Thymus (tissue), 11 donors: ENCODE results near the gene RNF113B. TPM values are rescaled to one million over a fixed set of nuclear protein-coding genes. Genes with fewer than 3 reads are reported as not detected.
A peak's percentile ranks its signal among the peaks of the same experiment; 100 is the strongest.

ENCODE experiments used
- DNase-seq, 9 donors: peaks; one replicate each; pipeline ENCODE4 v3.0.0-alpha.2; 2013; ENCODE audit warnings: low spot score in 9 of 9, low read depth in 6 of 9, missing footprints in 1 of 9
- H3K27ac ChIP-seq, 2 donors: one replicate each; pipeline ENCODE4 v1.5.1; 2013; ENCODE audit warnings: control low read depth in 1 of 2, low read depth in 1 of 2, low read length in 1 of 2, mild to moderate bottlenecking in 1 of 2, moderate library complexity in 1 of 2
- H3K27me3 ChIP-seq, 2 donors: one replicate each; pipeline ENCODE4 v1.5.1; 2013; ENCODE audit warnings: low read length in 1 of 2; ENCODE audit not compliant: control insufficient read depth in 2 of 2, insufficient read depth in 1 of 2
- H3K36me3 ChIP-seq, 2 donors: one replicate each; pipeline ENCODE4 v1.5.1; 2013; ENCODE audit warnings: low read length in 1 of 2, mild to moderate bottlenecking in 1 of 2, moderate library complexity in 1 of 2; ENCODE audit not compliant: control insufficient read depth in 2 of 2, insufficient read depth in 2 of 2
- H3K4me1 ChIP-seq, 2 donors: one replicate each; pipeline ENCODE4 v1.5.1; 2013; ENCODE audit warnings: low read length in 2 of 2; ENCODE audit not compliant: control insufficient read depth in 2 of 2, insufficient read depth in 2 of 2
- H3K4me3 ChIP-seq, 2 donors: one replicate each; pipeline ENCODE4 v1.5.1; 2013; ENCODE audit warnings: low read length in 2 of 2, control low read depth in 1 of 2, mild to moderate bottlenecking in 1 of 2
- H3K9me3 ChIP-seq, 2 donors: one replicate each; pipeline ENCODE4 v1.5.1; 2013; ENCODE audit warnings: low read length in 1 of 2, mild to moderate bottlenecking in 1 of 2; ENCODE audit not compliant: control insufficient read depth in 2 of 2, insufficient read depth in 1 of 2
- WGBS: extraction: QIAGEN DNeasy Blood & Tissue Kit; methylation state at CpG from one replicate; pipeline ENCODE4 v1.1.7; 2013; 5-methylcytosine and 5-hydroxymethylcytosine counted together
- polyA plus RNA-seq: library from polyadenylated mRNA; stranded (reverse); fragments of 200-250 nt; gene quantifications from one replicate; pipeline ENCODE4 v1.2.3, GENCODE V29; 2013
- total RNA-seq: library from RNA; stranded (reverse); fragments of 120-200 nt; gene quantifications from one replicate; pipeline ENCODE4 v1.2.4, GENCODE V29; 2013
- donor health status: healthy.

The RNF113B gene
- total and polyA plus RNA-seq, 2 donors = not detected

- WGBS = 70% methylated on average over 4 of the region's 4 CpGs
- DNase-seq = no peak
- Histone ChIP-seq H3K4me1 (no peaks in the 10 kb centered on the region), H3K4me3 (no peak overlapping the region), H3K27me3 (no peaks in the 10 kb centered on the region), H3K9me3 (peaks cover 0 to 1% of the 10 kb centered on the region in 2 donors), H3K27ac (no peak overlapping the region), H3K36me3 (no peaks in the 10 kb centered on the region)
These were observed 10.3 kb upstream of the RNF113B start for GRCh38 chr13:98187155-98187964.

GRCh38 chr13:98184792-98185191 is 7.7 kb upstream of the RNF113B start:
- H3K4me1 ChIP-seq = no peaks in the 10 kb centered on the region
- H3K9me3 ChIP-seq = peaks cover 0 to 4% of the 10 kb centered on the region in 2 donors
- H3K27ac ChIP-seq = no peak overlapping the region
- no peaks in the 10 kb centered on the region for H3K36me3 ChIP-seq
- H3K27me3 ChIP-seq = no peaks in the 10 kb centered on the region
- DNase-seq = no peak
- no peak overlapping the region for H3K4me3 ChIP-seq
- 97% methylated on average over 1 of the region's 1 CpG for WGBS

- no peaks in the 10 kb centered on the region for H3K36me3 ChIP-seq
- H3K27ac ChIP-seq = no peak overlapping the region
- WGBS = 81% methylated on average over 3 of the region's 3 CpGs
- H3K4me3 ChIP-seq = no peak overlapping the region
- H3K4me1 ChIP-seq = no peaks in the 10 kb centered on the region
- DNase-seq = no peak
- H3K9me3 ChIP-seq = peaks cover 0 to 4% of the 10 kb centered on the region in 2 donors
- H3K27me3 ChIP-seq = no peaks in the 10 kb centered on the region
These were observed 5.5 kb upstream of the RNF113B start for GRCh38 chr13:98182589-98182988.

GRCh38 chr13:98182153-98182552 is 5.1 kb upstream of the RNF113B start:
- no peak for DNase-seq
- Histone ChIP-seq H3K27ac (no peak overlapping the region), H3K27me3 (no peaks in the 10 kb centered on the region), H3K4me3 (no peak overlapping the region), H3K9me3 (peaks cover 0 to 4% of the 10 kb centered on the region in 2 donors), H3K36me3 (no peaks in the 10 kb centered on the region), H3K4me1 (no peaks in the 10 kb centered on the region)
- WGBS = 92% methylated on average over 4 of the region's 4 CpGs

- no peaks in the 10 kb centered on the region for H3K4me1 ChIP-seq
- no peaks in the 10 kb centered on the region for H3K36me3 ChIP-seq
- no peaks in the 10 kb centered on the region for H3K27me3 ChIP-seq
- DNase-seq = no peak
- no peak overlapping the region for H3K27ac ChIP-seq
- H3K9me3 ChIP-seq = peaks cover 0 to 4% of the 10 kb centered on the region in 2 donors
- 97% methylated on average over 7 of the region's 7 CpGs for WGBS
- no peak overlapping the region for H3K4me3 ChIP-seq
These were observed 4.2 kb upstream of the RNF113B start for GRCh38 chr13:98181111-98181815.

GRCh38 chr13:98180092-98180491 is 3.0 kb upstream of the RNF113B start:
- no peak overlapping the region for H3K27ac ChIP-seq
- 80% methylated on average over 3 of the region's 3 CpGs for WGBS
- H3K36me3 ChIP-seq = no peaks in the 10 kb centered on the region
- H3K4me3 ChIP-seq = no peak overlapping the region
- no peaks in the 10 kb centered on the region for H3K4me1 ChIP-seq
- DNase-seq = no peak
- H3K9me3 ChIP-seq = peaks cover 0 to 4% of the 10 kb centered on the region in 2 donors
- no peaks in the 10 kb centered on the region for H3K27me3 ChIP-seq

- Histone ChIP-seq H3K36me3 (no peaks in the 10 kb centered on the region), H3K27ac (no peak overlapping the region), H3K27me3 (no peaks in the 10 kb centered on the region), H3K9me3 (no peaks in the 10 kb centered on the region), H3K4me1 (peaks cover 0 to 12% of the 10 kb centered on the region in 2 donors), H3K4me3 (no peak overlapping the region)
- no peak for DNase-seq
- WGBS = 94% methylated on average over 3 of the region's 3 CpGs
These were observed 1.2 kb downstream of the RNF113B start for GRCh38 chr13:98175823-98176222.

- H3K4me3 ChIP-seq = no peak overlapping the region
- no peaks in the 10 kb centered on the region for H3K27me3 ChIP-seq
- no peaks in the 10 kb centered on the region for H3K36me3 ChIP-seq
- H3K4me1 ChIP-seq = peaks cover 0 to 12% of the 10 kb centered on the region in 2 donors
- peak overlapping the region in 1 of 2 donors; percentile 60 for H3K27ac ChIP-seq
- DNase-seq = no peak
- 63% methylated on average over 3 of the region's 3 CpGs for WGBS
- no peaks in the 10 kb centered on the region for H3K9me3 ChIP-seq
These were observed 2.0 kb downstream of the RNF113B start for GRCh38 chr13:98175043-98175442.

- H3K36me3 ChIP-seq = no peaks in the 10 kb centered on the region
- H3K9me3 ChIP-seq = no peaks in the 10 kb centered on the region
- 92% methylated on average over 7 of the region's 7 CpGs for WGBS
- no peak overlapping the region for H3K4me3 ChIP-seq
- H3K27ac ChIP-seq = no peak overlapping the region
- no peaks in the 10 kb centered on the region for H3K27me3 ChIP-seq
- H3K4me1 ChIP-seq = peaks cover 0 to 12% of the 10 kb centered on the region in 2 donors
- no peak for DNase-seq
These were observed 2.8 kb downstream of the RNF113B start for GRCh38 chr13:98174307-98174706.
